Measurements from ENCODE around the gene DUSP1.
"Not testable (repeated sequence)": the region's sequence is repeated elsewhere in the genome, so short reads cannot be mapped to it uniquely, and the experiment has no call there.

The DUSP1 gene, protein sequence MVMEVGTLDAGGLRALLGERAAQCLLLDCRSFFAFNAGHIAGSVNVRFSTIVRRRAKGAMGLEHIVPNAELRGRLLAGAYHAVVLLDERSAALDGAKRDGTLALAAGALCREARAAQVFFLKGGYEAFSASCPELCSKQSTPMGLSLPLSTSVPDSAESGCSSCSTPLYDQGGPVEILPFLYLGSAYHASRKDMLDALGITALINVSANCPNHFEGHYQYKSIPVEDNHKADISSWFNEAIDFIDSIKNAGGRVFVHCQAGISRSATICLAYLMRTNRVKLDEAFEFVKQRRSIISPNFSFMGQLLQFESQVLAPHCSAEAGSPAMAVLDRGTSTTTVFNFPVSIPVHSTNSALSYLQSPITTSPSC

GRCh38 chr5:172770675-172771438, at the start of gene DUSP1:
TSS of gene DUSP1 (minus strand) at chr5:172771195. CDS start at chr5:172770952, 243 bp downstream.
- DNase-seq (ENCODE audit: low read depth) = no peak

GRCh38 chr5:172820046-172820767, 49.2 kb upstream of the DUSP1 start:
- no peak for DNase-seq (ENCODE audit: low read depth)

GRCh38 chr5:172819569-172819968, 48.6 kb upstream of the DUSP1 start:
- DNase-seq (ENCODE audit: low read depth) = no peak

DNA sequence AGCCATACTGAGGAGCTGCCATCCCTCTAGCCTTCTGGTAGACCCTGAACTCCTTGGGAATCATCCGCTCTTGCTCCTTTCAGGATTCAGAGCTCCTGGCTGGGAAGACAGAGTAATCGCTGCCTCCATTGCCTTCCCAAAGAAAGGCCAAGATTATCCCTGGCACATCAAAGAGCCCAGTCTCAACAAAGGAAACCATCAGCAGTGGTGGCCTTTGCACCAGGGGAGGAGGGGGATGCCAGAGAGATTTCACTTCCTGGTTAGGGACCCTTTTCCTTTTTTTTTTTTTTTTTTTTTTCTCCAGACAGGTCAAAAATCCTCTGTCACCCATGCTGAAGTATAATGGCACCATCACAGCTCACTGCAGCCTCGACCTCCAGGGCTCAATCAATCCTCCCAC, 47.1 kb upstream of the DUSP1 start:
- DNase-seq (ENCODE audit: low read depth) = no peak

- no peak for DNase-seq (ENCODE audit: low read depth)
Observed at GRCh38 chr5:172817664-172818063, 46.7 kb upstream of the DUSP1 start.

DNA sequence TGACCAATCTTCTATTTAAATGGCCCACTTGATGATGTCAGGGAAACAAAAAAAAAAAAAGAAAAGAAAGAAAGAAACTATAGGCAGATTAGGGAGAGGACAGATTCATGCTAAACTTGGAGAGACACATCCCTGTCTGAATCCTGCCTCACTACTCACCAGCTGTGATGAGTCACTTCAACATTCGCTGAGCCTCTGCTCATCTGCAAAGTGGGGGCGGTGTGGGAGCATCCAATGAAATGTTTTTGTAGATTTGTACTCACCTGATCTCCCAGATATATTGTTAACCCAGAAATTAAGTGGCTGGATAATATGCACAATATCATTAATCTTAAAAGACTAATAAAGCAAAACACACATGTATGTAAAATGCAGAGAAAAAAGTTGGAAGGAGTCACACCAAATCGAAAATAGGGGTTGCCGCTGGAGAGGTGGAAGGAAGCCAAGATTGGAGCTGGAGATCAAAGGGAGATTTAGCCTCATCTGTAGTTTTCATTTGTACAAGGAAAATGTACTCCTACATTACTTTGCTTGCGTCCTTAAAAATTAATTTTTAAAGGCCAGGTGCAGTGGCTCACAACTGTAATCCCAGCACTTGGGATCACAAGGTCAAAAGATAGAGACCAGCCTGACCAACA, 46.0 kb upstream of the DUSP1 start:
- DNase-seq (ENCODE audit: low read depth) = no peak

DNA sequence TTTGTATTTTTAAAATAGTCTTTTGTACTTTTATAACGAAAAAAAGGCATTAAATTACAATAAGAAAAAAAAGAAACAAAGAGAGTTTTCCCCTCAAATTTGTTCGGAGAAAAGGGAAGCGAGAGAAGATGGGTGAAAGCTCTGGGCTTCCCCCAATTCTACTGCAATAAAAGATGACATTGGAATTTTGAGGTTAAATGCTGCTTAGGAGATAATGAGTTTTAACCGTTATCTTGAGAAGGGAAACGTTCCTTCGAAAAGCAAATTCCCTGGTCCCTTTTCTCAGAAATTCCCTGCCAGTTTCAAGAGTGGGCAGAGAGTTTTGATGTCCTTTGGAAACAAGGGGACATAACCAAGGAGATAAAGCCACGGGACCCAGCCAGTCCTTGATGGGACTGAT, 44.6 kb upstream of the DUSP1 start:
- no peak for DNase-seq (ENCODE audit: low read depth)

DNA sequence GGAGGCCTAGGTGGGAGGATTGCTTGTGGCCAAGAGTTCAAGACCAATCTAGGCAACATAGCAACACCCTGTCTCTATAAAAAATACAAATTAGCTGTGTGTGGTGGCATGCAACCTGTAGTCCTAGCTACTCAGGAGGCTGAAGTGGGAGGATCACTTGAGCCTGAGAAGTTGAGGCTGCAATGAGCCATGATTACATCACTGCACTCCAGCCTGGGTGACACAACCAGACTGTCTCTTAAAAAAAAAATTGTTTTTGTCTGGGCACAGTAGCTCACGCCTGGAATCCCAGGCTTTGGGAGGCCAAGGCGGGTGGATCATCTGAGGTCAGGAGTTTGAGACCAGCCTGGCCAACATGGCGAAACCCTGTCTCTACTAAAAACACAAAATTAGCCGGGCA, 40.0 kb upstream of the DUSP1 start:
- DNase-seq (ENCODE audit: low read depth) = not testable (repeated sequence)

- DNase-seq (ENCODE audit: low read depth) = no peak
Observed at GRCh38 chr5:172809774-172810173, 38.8 kb upstream of the DUSP1 start.

DNA sequence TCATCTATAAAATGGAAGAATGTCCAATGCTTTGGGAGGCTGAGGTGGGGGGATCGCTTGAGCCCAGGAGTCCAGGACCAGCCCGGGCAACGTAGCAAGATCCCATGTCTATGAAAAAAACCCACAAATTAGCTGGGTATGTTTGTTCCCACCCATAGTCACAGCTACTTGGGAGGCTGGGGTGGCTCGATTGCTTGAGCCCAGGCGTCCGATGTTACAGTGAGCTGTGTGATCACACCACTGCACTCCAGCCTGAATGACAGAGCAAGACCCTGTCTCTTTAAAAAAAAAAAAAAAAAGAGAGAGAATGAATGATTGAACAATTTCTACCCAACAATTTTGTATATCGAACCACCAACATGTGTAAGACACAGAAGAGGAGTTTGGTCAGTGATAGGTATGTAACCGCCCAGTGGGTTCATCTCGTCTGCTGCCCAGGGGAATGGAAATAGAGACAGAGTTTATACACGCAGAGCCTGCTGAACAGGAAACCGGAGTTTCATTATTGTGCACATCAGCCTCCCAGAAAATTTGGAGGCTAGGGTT, 36.8 kb upstream of the DUSP1 start:
- no peak for DNase-seq (ENCODE audit: low read depth)

GRCh38 chr5:172806897-172807672, 36.1 kb upstream of the DUSP1 start:
- DNase-seq (ENCODE audit: low read depth) = peak; percentile 72

GRCh38 chr5:172805736-172806255, 34.8 kb upstream of the DUSP1 start:
- no peak for DNase-seq (ENCODE audit: low read depth)

GRCh38 chr5:172805018-172805683, 34.2 kb upstream of the DUSP1 start:
- DNase-seq (ENCODE audit: low read depth) = no peak

DNA sequence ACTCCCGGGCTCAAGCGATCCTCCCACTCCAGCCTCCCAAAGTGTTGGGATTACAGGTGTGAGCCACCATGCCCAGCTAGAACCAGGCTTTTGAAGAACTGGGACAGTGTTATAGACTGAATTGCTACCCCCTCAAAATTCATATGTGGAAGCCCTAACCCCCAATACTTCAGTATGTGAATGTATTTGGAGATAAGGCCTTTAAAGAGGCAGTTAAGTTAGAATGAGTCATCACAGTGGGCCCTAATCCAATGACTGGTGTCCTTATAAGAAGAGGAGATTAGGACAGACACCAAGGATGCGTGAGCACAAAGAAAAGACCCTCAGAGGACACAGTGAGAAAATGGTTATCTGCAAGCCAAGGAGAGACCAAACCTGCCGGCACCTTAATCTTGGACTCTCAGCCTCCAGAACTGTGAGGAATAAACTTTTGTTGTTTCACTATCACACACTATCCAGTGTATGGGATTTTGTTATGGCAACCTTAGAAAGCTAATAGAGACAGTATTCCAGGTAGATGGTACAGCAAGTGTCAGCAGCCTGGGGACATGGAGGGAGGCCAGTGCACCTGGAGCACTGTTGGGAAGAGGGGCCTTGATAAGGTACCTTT, 31.7 kb upstream of the DUSP1 start:
- DNase-seq (ENCODE audit: low read depth) = no peak

DNA sequence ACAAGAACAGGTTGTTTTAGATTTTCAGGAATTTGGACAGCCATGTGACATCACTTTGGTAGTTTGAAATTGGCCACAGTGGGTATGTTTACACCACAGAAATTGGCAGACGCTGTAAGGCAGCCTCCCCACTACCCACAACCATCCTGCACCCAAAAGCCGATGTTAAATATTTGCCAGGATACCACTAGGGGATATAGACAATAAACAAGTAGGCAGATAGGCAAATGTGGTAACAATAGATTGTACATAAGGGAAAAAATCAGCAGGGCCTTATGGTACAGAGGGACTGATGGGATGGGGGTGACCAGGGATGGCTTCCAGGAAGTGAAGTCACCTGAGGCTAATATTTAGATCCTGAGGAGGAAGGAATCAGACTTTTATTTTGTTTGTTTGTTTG, 31.1 kb upstream of the DUSP1 start:
- DNase-seq (ENCODE audit: low read depth) = no peak

DNA sequence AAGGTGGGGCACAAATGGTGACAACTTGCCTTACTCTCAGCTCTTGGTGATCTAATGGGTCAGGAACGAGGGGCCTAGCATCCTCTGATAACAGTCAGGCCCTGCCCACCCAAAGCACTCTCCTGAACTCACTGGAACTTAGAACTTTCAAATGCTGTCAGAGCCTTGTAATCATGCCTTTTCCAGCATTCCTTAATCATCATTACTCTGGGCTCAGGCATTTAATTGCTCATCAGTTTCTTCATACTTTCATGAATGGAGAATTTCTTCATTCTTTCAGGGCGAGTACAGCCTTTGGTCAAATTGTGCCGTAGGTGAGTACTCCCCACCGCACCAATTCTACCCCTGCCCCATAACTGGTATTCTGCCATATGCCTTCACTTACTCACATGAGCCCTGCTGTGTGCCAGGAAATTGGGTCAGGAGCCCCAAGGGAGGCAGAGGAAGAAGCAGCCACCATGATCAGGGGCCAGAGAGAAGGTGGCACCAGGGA, 30.2 kb upstream of the DUSP1 start:
- DNase-seq (ENCODE audit: low read depth) = peak; percentile 99

- DNase-seq (ENCODE audit: low read depth) = no peak
Observed at GRCh38 chr5:172800088-172800551, 29.1 kb upstream of the DUSP1 start.

DNA sequence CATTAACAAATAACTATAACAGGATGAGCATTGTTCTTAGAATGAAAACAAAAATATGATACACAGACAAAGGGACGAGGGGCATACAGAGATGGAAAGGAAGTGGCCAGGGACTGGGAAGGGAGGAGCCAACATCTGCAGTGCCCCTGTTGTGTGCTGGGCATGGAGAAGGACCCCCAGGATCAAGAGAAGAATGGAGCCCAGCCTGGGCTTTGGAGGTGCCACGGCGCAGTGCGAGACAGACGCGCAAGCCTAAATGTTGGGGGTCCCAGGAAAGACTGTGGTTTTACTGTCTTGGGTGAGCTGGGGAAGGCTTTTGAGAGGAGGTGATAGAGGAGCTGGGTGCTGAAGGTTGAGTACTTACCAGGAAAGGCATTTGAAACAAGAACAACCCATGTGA, 28.4 kb upstream of the DUSP1 start:
- no peak for DNase-seq (ENCODE audit: low read depth)

DNA sequence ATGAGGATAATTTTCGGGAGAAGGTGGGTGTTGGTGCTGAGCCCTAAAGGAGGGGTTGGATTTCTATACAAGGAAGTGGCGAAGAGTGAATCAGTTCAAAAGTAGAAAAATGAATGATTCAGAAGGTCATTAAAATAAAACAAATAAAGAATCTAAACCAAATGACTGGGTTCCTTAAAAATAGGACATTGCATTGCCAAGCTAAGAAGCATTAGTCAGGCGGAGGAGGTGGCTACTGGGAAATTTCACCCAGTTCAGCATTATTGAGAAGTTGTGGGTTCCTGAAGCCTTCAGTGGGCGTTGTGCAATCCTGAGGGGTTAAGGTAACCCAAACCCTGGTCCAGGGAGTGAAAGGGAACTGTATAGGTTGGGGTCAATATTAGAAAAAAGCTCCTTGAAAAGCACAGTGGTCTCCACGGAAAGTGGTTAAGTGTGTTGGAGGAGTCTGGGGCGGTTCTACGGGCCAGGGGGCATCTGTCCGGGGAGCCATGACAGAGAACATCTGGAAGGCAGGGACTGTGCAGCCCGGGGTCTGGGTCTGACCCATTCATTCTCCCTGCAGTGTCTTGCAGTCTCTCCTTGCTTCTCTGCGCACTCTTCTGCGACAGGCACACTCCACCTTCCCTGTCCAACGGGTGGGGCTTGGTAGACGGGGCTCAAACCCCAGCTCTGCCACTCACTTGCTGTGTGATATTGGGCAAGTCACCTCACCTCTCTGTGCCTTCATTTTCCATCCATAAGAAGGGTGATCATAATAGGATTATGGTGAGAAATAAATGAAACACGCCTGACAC, 27.6 kb upstream of the DUSP1 start:
- peak; percentile 88 for DNase-seq (ENCODE audit: low read depth)
